ENCODE measurements around the gene DUS1L.

- no peak for TF ChIP-seq GATA2 (IDR thresholded peaks at IDR 0.05; ENCODE audit: low read depth, low read length)
- TF ChIP-seq GATA3 (IDR thresholded peaks at IDR 0.05; ENCODE audit: low read depth, low read length): no peak
Observed at GRCh38 chr17:82034371-82035011, 31.1 kb downstream of the DUS1L start.

All from SH-SY5Y (cell line).